Vagina (tissue), 2 donors: ENCODE data around the gene GORAB. TPM values are rescaled to one million over a fixed set of nuclear protein-coding genes. Genes with fewer than 3 reads are reported as not detected.

Experiments used
- DNase-seq, 2 donors: peaks; one replicate each; pipeline ENCODE4 v3.0.0-alpha.2; 2017; ENCODE audit errors: extremely low spot score in 2 of 2
- H3K27ac ChIP-seq: fragments of 200-600 bp; sonication (generic); one replicate; pipeline ENCODE4 v1.5.1; 2019
- H3K27me3 ChIP-seq: fragments of 200-600 bp; sonication (generic); one replicate; pipeline ENCODE4 v1.5.1; 2019
- H3K36me3 ChIP-seq, 2 donors: fragments of 200-600 bp; sonication (generic); one replicate each; pipeline ENCODE4 v1.5.1; 2017 to 2019
- H3K4me1 ChIP-seq: fragments of 200-600 bp; sonication (generic); one replicate; pipeline ENCODE4 v1.5.1; 2019
- H3K4me3 ChIP-seq, 2 donors: fragments of 200-600 bp; sonication (generic); 1 replicate in 1 of 2; 2 replicates in 1 of 2; pipeline ENCODE4 v1.5.1; 2016 to 2019
- H3K9me3 ChIP-seq: fragments of 200-600 bp; sonication (generic); one replicate; pipeline ENCODE4 v1.5.1; 2019
- CTCF ChIP-seq, 3 experiments: fragments of 450-650 bp in 2 of 3; fragments of 200-600 bp in 1 of 3; sonication (generic) in 1 of 3; IDR thresholded peaks; one replicate each; pipeline ENCODE4 v1.5.1; 2017 to 2019; ENCODE audit warnings: antibody characterized with exemption in 3 of 3, mild to moderate bottlenecking in 2 of 3, moderate library complexity in 2 of 3
- POLR2A ChIP-seq, 2 donors: fragments of 450-650 bp; IDR thresholded peaks; one replicate each; pipeline ENCODE4 v1.6.1; 2017; ENCODE audit warnings: antibody characterized with exemption in 2 of 2, mild to moderate bottlenecking in 2 of 2, moderate library complexity in 2 of 2
- POLR2AphosphoS5 ChIP-seq, 2 donors: sonication (generic); formaldehyde crosslinking; IDR thresholded peaks; one replicate each; pipeline ENCODE4 v1.9.0; 2017; ENCODE audit warnings: antibody characterized with exemption in 2 of 2, mild to moderate bottlenecking in 2 of 2, low read depth in 1 of 2; ENCODE audit not compliant: insufficient read depth in 1 of 2
- intact Hi-C: fragments of 100-400 bp; cut with DNase I; formaldehyde crosslinking; loops from one replicate; pipeline ENCODE4 v1.15.1; 2023
- total RNA-seq: library from RNA; depleted of rRNA; stranded (reverse); fragments of >200 nt; gene quantifications from one replicate; pipeline ENCODE4 v1.2.3, GENCODE V29; 2016

The GORAB gene
- total RNA-seq, 1 donor from 2014 or later: 11.3 TPM

- H3K4me1 ChIP-seq: peaks cover 7% of the 10 kb centered on the region
- TF ChIP-seq CTCF (IDR thresholded peaks at IDR 0.05) (no peak), POLR2AphosphoS5 (IDR thresholded peaks at IDR 0.05; ENCODE audit: insufficient read depth in 1 of 2, low read depth in 1 of 2) (no peak), POLR2A (IDR thresholded peaks at IDR 0.05) (no peak)
- no peak overlapping the region for H3K27ac ChIP-seq
- DNase-seq: no peak
- H3K4me3 ChIP-seq: no peak overlapping the region
- H3K36me3 ChIP-seq: no peaks in the 10 kb centered on the region
- H3K9me3 ChIP-seq: no peaks in the 10 kb centered on the region
- H3K27me3 ChIP-seq: no peaks in the 10 kb centered on the region
- intact Hi-C loops: no loop called here
Observed at GRCh38 chr1:170521818-170522217, 10.1 kb upstream of the GORAB start.

- no peaks in the 10 kb centered on the region for H3K36me3 ChIP-seq
- H3K4me1 ChIP-seq: peaks cover 30% of the 10 kb centered on the region
- no peak for DNase-seq
- H3K27me3 ChIP-seq: no peaks in the 10 kb centered on the region
- H3K27ac ChIP-seq: peak overlapping the region; percentile 92
- TF ChIP-seq POLR2A (IDR thresholded peaks at IDR 0.05) (no peak), POLR2AphosphoS5 (IDR thresholded peaks at IDR 0.05; ENCODE audit: insufficient read depth in 1 of 2, low read depth in 1 of 2) (no peak), CTCF (IDR thresholded peaks at IDR 0.05) (no peak)
- H3K9me3 ChIP-seq: no peaks in the 10 kb centered on the region
- intact Hi-C loops: loop anchor here (5.0 to 10.0 kb wide), 2 partner anchors 54 to 131 kb away; partner anchors contain the start of gene PRRX1
- H3K4me3 ChIP-seq: peak overlapping the region; percentile 60 to 61
Observed at GRCh38 chr1:170530972-170531757, 801 bp upstream of the GORAB start.

GRCh38 chr1:170533298-170533697, 1.3 kb downstream of the GORAB start:
- H3K4me3 ChIP-seq: peak overlapping the region; percentile 60 to 61
- no peaks in the 10 kb centered on the region for H3K27me3 ChIP-seq
- H3K27ac ChIP-seq: no peak overlapping the region
- no peak for TF ChIP-seq POLR2A (IDR thresholded peaks at IDR 0.05)
- H3K36me3 ChIP-seq: no peaks in the 10 kb centered on the region
- H3K4me1 ChIP-seq: peaks cover 50% of the 10 kb centered on the region
- DNase-seq: no peak
- no peaks in the 10 kb centered on the region for H3K9me3 ChIP-seq
- intact Hi-C loops: loop anchor here (5.0 to 10.0 kb wide), 2 partner anchors 52 to 129 kb away; partner anchors contain the start of gene PRRX1

- Histone ChIP-seq H3K27ac (no peak overlapping the region), H3K27me3 (no peaks in the 10 kb centered on the region), H3K4me3 (no peak overlapping the region), H3K4me1 (peaks cover 55% of the 10 kb centered on the region), H3K36me3 (peaks cover 0 to 9% of the 10 kb centered on the region in 2 donors), H3K9me3 (no peaks in the 10 kb centered on the region)
- intact Hi-C loops: loop anchor here (5.0 to 10.0 kb wide), 2 partner anchors 50 to 128 kb away; partner anchors contain the start of gene PRRX1
- no peak for DNase-seq
- TF ChIP-seq POLR2A (IDR thresholded peaks at IDR 0.05): no peak
- TF ChIP-seq POLR2AphosphoS5 (IDR thresholded peaks at IDR 0.05; ENCODE audit: insufficient read depth in 1 of 2, low read depth in 1 of 2): no peak
- TF ChIP-seq CTCF (IDR thresholded peaks at IDR 0.05): no peak
Observed at GRCh38 chr1:170534626-170535147, 2.7 kb downstream of the GORAB start.

GRCh38 chr1:170535418-170535817, 3.5 kb downstream of the GORAB start:
- no peaks in the 10 kb centered on the region for H3K9me3 ChIP-seq
- intact Hi-C loops: loop anchor here (10.0 kb wide), 1 partner anchor 49 kb away; no protein-coding TSS in a partner anchor
- TF ChIP-seq POLR2AphosphoS5 (IDR thresholded peaks at IDR 0.05; ENCODE audit: insufficient read depth in 1 of 2, low read depth in 1 of 2): no peak
- no peak for TF ChIP-seq POLR2A (IDR thresholded peaks at IDR 0.05)
- H3K27ac ChIP-seq: no peak overlapping the region
- H3K27me3 ChIP-seq: no peaks in the 10 kb centered on the region
- no peak overlapping the region for H3K4me3 ChIP-seq
- H3K36me3 ChIP-seq: peaks cover 0 to 14% of the 10 kb centered on the region in 2 donors
- DNase-seq: no peak
- peaks cover 55% of the 10 kb centered on the region for H3K4me1 ChIP-seq
